HG03280 (cell line): ENCODE data around the gene COQ8A.
"Not testable (repeated sequence)": the region's sequence is repeated elsewhere in the genome, so short reads cannot be mapped to it uniquely, and the experiment has no call there.

Experiments used
- ATAC-seq: cut with Tn5 transposase; IDR thresholded peaks from one replicate; pipeline ENCODE4 v1.9.1; 2021; ENCODE audit warnings: mild to moderate bottlenecking, moderate library complexity; ENCODE audit not compliant: unreplicated experiment

The COQ8A gene

GRCh38 chr1:226921504-226921903 is 18.6 kb upstream of the COQ8A start:
- ATAC-seq: no peak

GRCh38 chr1:226929260-226930111 is 10.6 kb upstream of the COQ8A start:
- ATAC-seq: not testable (repeated sequence)

DNA sequence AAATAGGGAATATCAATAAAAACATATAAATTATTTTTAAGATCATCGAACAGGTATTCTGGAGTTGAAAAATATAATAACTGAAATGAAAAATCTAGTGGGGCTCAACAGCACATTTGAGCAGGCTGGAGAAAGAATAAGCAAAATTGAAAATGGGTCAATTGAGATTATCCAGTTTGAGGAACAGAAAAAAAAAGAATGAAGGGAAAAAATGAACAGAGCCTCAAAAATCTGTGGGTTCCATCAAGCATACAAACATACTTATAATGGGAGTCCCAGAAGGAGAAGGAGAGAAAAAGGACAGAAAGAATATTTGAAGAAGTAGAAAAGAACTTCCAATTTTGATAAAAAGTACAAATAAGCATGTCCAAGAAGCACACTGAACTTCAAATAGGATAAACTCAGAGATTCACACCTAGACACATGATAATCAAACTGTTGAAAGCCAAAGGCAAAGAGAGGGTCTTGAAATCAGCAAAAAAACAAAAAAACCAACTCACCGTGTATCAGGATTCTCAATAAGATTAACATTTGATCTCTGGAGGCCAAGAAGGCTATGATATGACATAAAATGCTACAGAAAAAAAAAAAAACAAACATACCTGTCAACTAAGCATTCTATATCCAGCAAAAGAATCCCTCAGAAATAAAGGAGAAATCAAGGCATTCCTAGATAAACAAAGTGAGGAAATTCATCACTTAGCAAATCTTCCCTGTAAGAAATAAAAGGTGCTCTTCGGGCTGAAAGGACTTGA is 5.4 kb upstream of the COQ8A start:
- ATAC-seq: no peak

DNA sequence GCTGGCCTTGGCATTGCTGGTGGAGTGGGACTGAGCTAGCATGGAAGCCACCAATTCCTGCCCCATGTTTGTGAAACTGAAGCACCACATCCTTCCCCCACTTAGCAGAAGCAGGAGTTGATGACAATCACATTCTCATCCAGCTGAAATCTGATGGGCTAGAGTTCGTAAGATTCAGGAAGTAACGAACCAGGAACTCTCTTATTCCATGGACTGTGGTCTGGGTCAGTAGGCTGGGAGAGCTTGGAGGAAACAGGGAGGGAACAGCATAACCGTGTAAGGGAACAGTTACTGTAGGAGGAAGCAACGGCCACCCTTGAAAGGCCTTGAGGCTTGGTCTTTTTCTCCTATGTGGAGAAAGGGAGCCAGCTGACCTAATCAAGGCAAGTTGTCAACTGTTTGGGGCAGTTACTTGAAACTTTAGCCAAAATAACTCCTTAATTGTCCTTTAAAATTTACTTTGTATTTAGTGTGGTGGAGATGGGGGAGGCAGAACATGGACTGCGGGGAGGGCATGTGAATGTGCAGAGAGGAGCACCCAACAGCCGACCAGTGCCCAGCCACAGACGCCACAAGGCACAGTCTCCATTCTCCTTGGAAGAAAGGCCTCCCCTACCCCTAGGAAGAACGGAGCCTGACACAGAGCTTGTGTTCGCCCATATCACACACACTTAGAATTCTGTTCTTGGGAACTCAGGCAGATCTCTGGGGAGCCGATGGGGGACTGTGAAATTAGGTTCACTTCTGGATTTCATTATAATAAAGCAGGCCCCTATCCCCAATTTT is 2.0 kb upstream of the COQ8A start:
- no peak for ATAC-seq

DNA sequence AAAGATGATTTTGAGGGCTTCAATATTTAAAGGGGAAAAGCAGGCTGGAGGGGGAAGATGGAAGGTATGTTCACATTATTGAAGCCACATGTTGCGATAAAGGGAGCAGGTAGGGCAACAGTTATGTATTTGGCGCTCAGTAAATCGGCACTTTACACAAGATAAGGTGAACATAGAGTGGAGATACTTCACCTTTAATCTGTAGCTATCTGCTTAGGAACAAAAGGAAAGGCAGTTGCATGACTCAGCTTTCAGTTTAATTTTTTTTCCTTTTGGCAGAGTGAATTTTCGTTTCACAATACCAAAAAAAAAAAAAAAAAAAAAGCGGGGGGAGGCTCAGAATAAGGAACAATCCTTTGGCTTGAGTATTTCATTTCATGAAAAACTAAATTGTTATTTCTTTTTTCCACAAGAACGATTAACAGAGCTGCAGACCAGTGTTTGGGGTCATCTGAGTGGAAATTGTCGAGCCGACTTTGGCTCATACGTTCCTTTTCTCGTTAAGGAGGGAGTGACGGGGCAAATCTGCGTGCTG is 1.1 kb upstream of the COQ8A start:
- ATAC-seq: no peak

DNA sequence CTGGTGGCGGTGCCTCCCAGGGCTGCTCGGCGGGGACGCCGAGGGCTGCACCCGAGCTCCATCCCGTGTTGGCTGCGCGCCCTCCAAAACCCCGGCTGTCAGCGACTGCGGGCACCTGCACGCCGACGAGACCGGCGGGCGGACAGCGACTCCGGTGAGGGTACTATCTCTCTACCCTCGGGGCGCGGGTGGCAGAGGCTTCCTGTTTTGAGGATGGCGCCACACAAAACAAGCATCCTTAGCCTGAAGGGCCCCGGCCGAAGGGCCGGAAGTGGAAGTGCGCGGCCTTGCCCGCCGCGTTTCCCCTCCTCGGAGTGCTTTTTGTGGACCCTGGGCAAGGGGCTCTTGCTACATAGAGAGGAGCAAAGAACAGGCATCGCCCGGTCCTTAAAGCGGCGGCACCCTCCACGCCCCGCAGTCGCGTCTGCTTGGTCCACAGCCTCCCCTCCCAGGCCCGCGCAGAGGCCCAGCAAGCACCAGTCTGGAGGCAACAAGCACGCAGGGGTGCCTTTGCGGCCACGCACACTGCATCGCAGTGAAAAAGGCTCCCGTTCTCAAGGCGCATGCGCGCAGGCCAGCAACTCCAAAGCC is 561 bp upstream of the COQ8A start:
- peak; percentile 28 for ATAC-seq

DNA sequence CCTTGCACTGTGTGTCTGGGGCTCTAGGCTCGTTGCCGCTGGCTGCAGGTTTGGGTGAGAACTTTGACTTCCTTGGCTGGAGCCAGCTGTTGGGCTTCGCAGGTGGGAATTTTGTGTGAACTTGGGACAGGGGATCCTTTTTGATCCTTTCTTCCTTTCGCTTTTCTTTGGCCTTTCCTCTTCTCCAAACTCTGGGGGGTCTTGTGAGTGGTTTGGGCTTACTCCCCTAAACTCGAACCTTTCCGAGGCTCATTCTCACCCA is 643 bp downstream of the COQ8A start:
- no peak for ATAC-seq

GRCh38 chr1:226942392-226942791 is 2.3 kb downstream of the COQ8A start:
- no peak for ATAC-seq

GRCh38 chr1:226943156-226943555 is 3.1 kb downstream of the COQ8A start:
- ATAC-seq: no peak

GRCh38 chr1:226943927-226944326 is 3.8 kb downstream of the COQ8A start:
- ATAC-seq: no peak

GRCh38 chr1:226945106-226945857 is 5.2 kb downstream of the COQ8A start:
- ATAC-seq: no peak

GRCh38 chr1:226945858-226946245 is 5.8 kb downstream of the COQ8A start:
- no peak for ATAC-seq

GRCh38 chr1:226946285-226946684 is 6.2 kb downstream of the COQ8A start:
- no peak for ATAC-seq

- no peak for ATAC-seq
Measured at GRCh38 chr1:226946841-226947240, 6.7 kb downstream of the COQ8A start.

GRCh38 chr1:226948051-226948450 is 8.0 kb downstream of the COQ8A start:
- ATAC-seq: no peak

GRCh38 chr1:226948480-226948879 is 8.4 kb downstream of the COQ8A start:
- ATAC-seq: no peak

GRCh38 chr1:226948996-226949395 is 8.9 kb downstream of the COQ8A start:
- ATAC-seq: no peak

GRCh38 chr1:226949401-226949800 is 9.3 kb downstream of the COQ8A start:
- no peak for ATAC-seq

- no peak for ATAC-seq
Measured at GRCh38 chr1:226950316-226950715, 10.2 kb downstream of the COQ8A start.

DNA sequence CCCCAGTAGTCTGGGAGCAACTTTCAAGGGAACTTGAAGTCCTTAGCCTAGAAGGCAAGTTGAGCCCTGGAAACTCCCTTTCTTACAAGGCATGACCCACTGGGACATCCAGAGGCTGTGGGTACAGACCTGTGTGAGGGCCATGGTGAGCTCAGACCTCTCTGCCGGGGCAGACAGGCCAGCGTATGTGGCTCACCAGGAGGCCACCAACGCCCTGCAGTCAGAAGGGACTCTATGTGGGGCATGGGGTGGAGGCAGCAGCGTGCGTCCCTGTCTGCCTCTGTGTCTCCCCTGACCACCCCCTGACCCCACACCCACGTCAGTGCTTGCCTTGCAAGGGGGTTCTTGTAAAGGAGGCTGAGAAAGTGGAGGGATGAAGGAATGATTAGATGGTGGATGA is 10.8 kb downstream of the COQ8A start:
- ATAC-seq: no peak
